Suprapubic skin (tissue), 4 donors: Measurements from ENCODE around the gene NAA10. TPM values are rescaled to one million over a fixed set of nuclear protein-coding genes. Genes with fewer than 3 reads are reported as not detected.

ENCODE experiments used
- DNase-seq, 2 donors: peaks; one replicate each; pipeline ENCODE4 v3.0.0-alpha.2; 2019; ENCODE audit warnings: low spot score in 2 of 2
- H3K27ac ChIP-seq: fragments of 200-600 bp; sonication (generic); one replicate; pipeline ENCODE4 v1.5.1; 2019
- H3K27me3 ChIP-seq: fragments of 200-600 bp; sonication (generic); one replicate; pipeline ENCODE4 v1.5.1; 2019
- H3K36me3 ChIP-seq: fragments of 200-600 bp; sonication (generic); one replicate; pipeline ENCODE4 v1.5.1; 2019
- H3K4me1 ChIP-seq: fragments of 200-600 bp; sonication (generic); one replicate; pipeline ENCODE4 v1.5.1; 2019
- H3K4me3 ChIP-seq: fragments of 200-600 bp; sonication (generic); one replicate; pipeline ENCODE4 v1.5.1; 2019; ENCODE audit warnings: mild to moderate bottlenecking
- H3K9me3 ChIP-seq: fragments of 200-600 bp; sonication (generic); one replicate; pipeline ENCODE4 v1.5.1; 2019
- EP300 ChIP-seq: sonication (generic); formaldehyde crosslinking; IDR thresholded peaks from one replicate; pipeline ENCODE4 v1.6.1; 2017; ENCODE audit warnings: antibody characterized with exemption
- POLR2A ChIP-seq, 2 donors: fragments of 450-650 bp; IDR thresholded peaks; one replicate each; pipeline ENCODE4 v1.6.1; 2017; ENCODE audit warnings: antibody characterized with exemption in 2 of 2, mild to moderate bottlenecking in 2 of 2, moderate library complexity in 2 of 2
- POLR2AphosphoS5 ChIP-seq, 3 donors: sonication (generic); formaldehyde crosslinking; IDR thresholded peaks; one replicate each; pipeline ENCODE4 v1.6.1; 2017; ENCODE audit warnings: antibody characterized with exemption in 3 of 3
- WGBS: methylation state at CpG from one replicate; pipeline ENCODE4 v1.1.5; 2018; 5-methylcytosine and 5-hydroxymethylcytosine counted together
- total RNA-seq, 4 donors: library from RNA; depleted of rRNA; stranded (reverse); fragments of >200 nt; gene quantifications; one replicate each; pipeline ENCODE4 v1.1.0, GENCODE V29; 2016
- TF ChIP-seq, protein P1 (sequence below), 2 donors: fragments of 200-600 bp in 1 of 2; fragments of 450-650 bp in 1 of 2; sonication (generic) in 1 of 2; IDR thresholded peaks; one replicate each; pipeline ENCODE4 v1.5.1; 2016 to 2019; ENCODE audit warnings: antibody characterized with exemption in 2 of 2, mild to moderate bottlenecking in 1 of 2, moderate library complexity in 1 of 2

NAA10 gene
- total RNA-seq, 4 donors from 2014 or later: 58.5 to 97.2 (median 73.0) TPM

DNA sequence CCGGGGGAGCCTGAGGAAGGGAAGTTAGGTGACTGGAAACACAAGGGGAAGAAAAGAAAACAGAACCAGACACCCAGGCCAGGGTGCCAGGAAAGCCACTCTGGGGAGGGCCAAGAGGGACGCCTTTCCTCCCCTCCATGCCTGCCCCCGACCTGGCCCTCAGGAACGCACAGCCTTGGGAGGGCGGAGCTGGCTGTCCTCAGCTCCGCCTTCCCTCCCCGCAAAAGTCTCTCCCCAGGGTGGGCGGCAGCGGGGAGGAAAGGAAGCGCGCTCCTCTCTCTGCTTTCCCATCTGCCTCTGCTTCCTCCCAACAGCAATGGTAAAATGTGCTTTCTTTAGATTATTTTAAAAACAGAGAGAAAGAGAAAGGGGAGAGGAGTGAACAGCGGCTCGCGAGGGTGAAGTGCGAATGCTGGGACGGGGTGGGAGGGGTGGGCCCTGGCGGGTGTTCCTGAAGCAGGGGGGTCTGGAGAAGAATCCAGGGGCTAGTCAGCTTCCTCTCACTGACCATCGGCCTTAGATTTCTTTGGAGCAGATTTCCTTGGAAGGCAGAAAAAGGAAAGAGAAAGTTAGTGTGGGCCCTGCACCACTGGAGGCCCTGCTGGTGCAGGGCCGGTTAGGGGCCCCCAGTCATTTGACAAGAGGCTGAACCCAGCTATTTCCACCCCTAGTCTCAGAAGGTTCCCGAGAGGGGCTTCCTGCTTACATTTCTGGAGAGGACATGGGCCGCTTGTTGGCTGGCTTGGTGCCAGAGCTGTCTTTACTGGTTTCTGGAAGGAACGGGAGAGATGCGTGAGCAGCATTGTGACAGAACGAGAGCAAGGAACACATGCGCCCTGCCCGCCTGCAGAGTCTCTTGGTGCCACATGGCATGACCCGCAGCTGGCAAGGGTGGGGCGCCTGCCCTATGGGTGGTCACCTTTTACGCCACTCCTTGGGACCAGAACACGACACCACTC, 14.3 kb upstream of the NAA10 start:
- H3K4me1 ChIP-seq: peaks cover 11% of the 10 kb centered on the region
- H3K4me3 ChIP-seq: no peak overlapping the region
- no peaks in the 10 kb centered on the region for H3K9me3 ChIP-seq
- no peak for DNase-seq
- TF ChIP-seq POLR2AphosphoS5 (IDR thresholded peaks at IDR 0.05): no peak
- TF ChIP-seq POLR2A (IDR thresholded peaks at IDR 0.05): no peak
- no peak for TF ChIP-seq EP300
- TF ChIP-seq, protein P1, sequence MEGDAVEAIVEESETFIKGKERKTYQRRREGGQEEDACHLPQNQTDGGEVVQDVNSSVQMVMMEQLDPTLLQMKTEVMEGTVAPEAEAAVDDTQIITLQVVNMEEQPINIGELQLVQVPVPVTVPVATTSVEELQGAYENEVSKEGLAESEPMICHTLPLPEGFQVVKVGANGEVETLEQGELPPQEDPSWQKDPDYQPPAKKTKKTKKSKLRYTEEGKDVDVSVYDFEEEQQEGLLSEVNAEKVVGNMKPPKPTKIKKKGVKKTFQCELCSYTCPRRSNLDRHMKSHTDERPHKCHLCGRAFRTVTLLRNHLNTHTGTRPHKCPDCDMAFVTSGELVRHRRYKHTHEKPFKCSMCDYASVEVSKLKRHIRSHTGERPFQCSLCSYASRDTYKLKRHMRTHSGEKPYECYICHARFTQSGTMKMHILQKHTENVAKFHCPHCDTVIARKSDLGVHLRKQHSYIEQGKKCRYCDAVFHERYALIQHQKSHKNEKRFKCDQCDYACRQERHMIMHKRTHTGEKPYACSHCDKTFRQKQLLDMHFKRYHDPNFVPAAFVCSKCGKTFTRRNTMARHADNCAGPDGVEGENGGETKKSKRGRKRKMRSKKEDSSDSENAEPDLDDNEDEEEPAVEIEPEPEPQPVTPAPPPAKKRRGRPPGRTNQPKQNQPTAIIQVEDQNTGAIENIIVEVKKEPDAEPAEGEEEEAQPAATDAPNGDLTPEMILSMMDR (IDR thresholded peaks at IDR 0.05): no peak
- WGBS: 80% methylated on average over 30 of the region's 30 CpGs
- H3K36me3 ChIP-seq: peaks cover 42% of the 10 kb centered on the region
- no peaks in the 10 kb centered on the region for H3K27me3 ChIP-seq
- no peak overlapping the region for H3K27ac ChIP-seq

DNA sequence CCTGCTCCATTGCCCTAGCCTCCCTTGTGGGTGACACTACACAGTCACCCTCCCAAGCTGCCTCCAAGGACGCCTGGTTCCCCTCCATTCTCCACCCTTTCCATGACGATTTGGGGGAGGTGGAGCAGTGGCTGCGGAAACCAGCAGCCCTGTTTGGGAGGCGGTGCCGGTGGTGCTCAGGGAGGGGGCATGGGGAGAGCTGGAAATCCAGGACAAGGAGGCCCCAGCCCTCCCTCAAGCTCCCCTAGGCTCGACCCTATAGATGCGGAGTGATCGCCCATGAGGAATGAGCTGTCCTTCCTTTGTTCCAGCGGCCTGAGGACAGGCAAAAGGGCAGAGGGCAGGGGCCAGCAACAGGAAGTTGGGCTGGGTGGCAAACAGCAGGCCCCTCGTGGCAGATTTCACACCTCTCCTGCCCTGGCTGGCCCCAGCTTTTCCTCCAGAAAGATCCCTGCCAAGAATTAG, 13.2 kb upstream of the NAA10 start:
- Histone ChIP-seq H3K36me3 (peaks cover 41% of the 10 kb centered on the region), H3K27ac (no peak overlapping the region)

DNA sequence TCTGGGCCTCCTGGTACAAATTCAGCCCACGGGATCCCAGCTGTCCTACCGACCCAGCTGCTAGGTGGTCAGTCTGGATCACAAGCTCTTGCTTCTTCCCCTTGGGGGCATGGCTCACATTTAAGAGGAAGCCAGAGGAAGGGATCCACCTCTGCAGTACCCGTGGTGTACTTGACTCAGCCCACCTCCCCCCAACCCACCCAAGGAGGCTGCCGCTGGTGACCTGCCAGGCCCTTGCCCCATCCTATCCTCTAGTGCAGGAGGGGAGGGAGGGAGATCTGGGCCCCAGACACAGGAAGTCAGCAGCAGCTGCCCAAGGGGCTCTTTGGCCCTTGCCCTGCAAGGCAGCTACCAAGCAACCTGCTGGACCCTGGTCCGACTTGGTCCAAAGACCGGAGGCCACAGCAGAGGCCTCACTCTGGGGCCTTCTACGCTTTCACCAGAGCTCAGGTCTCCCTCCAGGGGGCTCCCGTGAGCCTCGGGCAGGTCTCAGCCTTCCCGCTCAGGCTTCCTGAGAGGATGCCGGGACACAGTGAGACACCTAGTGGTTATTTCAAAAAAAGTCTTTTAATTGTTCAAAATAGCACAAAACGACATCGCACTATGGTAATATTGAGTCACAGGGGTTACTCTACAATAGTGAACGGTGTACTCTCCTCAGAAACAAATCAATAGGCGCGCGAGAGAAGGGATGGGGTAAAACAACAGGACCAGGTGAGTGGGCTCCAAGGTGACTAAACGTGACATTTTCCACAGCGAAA, 12.4 kb upstream of the NAA10 start:
- H3K27ac ChIP-seq: no peak overlapping the region
- peaks cover 34% of the 10 kb centered on the region for H3K36me3 ChIP-seq
- H3K4me3 ChIP-seq: no peak overlapping the region
- no peak for TF ChIP-seq EP300
- TF ChIP-seq, protein P1 (IDR thresholded peaks at IDR 0.05): peak; percentile 26 to 70
- 55% methylated on average over 11 of the region's 19 CpGs for WGBS
- no peaks in the 10 kb centered on the region for H3K27me3 ChIP-seq
- no peak for DNase-seq
- H3K4me1 ChIP-seq: peaks cover 13% of the 10 kb centered on the region
- H3K9me3 ChIP-seq: no peaks in the 10 kb centered on the region

More for the DNA sequence above, 13.2 kb upstream of the NAA10 start:
- WGBS: 79% methylated on average over 10 of the region's 10 CpGs
- TF ChIP-seq, protein P1 (IDR thresholded peaks at IDR 0.05): no peak
- TF ChIP-seq POLR2AphosphoS5 (IDR thresholded peaks at IDR 0.05) (no peak), POLR2A (IDR thresholded peaks at IDR 0.05) (no peak), EP300 (no peak)
- Histone ChIP-seq H3K4me3 (no peak overlapping the region), H3K27me3 (no peaks in the 10 kb centered on the region), H3K9me3 (no peaks in the 10 kb centered on the region), H3K4me1 (peaks cover 13% of the 10 kb centered on the region)
- DNase-seq: no peak

DNA sequence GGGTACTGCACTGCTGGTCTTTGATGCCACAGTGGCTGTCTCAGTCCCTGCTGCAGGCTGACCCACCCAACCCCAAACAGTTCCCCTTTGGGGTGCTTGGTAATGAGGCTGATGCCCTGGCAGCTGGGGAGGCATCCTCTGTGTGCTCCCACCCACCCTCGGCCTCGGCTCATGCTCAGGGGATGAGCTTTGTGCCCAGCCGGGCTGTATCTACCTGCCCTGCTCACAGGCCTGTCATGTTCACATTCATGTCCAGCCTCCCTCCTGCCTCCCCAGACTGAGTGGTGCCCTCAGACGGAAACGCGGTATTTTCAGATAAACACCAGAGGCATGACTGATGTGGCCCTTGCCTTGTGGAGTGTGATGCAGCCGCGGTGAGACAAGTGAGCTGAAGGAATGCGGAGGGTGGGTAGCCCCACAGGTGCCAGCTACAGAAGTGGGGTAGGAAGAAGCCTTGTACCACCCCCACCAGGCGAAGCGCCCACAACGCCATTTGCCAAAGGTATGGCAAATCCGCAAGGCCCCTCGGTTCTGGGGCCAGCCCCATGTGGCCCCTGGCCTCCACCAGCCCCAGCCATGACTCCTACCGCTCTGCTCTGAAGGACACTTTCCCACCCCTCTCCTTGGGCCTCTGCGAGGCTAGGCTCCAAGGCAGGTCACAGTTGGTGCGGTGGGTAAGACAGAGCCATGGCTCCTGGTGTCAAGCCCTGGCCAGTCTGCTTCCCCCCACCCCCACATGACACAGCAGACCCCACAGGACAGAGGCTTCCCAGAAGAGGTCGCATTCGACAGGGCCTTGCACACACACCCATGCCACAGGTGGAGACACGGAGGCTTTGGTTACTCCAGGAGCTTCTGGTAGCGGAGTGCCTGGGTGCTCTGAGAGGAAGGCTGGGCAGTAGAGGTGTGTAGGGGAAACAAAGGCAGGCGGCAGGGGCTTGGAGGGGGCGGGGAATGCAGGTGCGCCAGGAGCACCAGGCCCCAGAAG, 11.4 kb upstream of the NAA10 start:
- H3K36me3 ChIP-seq: peaks cover 25% of the 10 kb centered on the region
- TF ChIP-seq EP300 (no peak), POLR2A (IDR thresholded peaks at IDR 0.05) (no peak), POLR2AphosphoS5 (IDR thresholded peaks at IDR 0.05) (no peak)
- TF ChIP-seq, protein P1 (IDR thresholded peaks at IDR 0.05): no peak
- peaks cover 13% of the 10 kb centered on the region for H3K4me1 ChIP-seq
- WGBS: 91% methylated on average over 17 of the region's 24 CpGs
- no peaks in the 10 kb centered on the region for H3K27me3 ChIP-seq
- no peak overlapping the region for H3K27ac ChIP-seq
- H3K9me3 ChIP-seq: no peaks in the 10 kb centered on the region
- H3K4me3 ChIP-seq: no peak overlapping the region
- no peak for DNase-seq
